ENCODE results near the gene PADI1. TPM values are rescaled to one million over a fixed set of nuclear protein-coding genes. Genes with fewer than 3 reads are reported as not detected.

The PADI1 gene
- polyA plus RNA-seq, 2 of the 4 experiments (the other 2 are of a cell fraction) = 1.4 to 2.0 TPM

- TF ChIP-seq FOXS1 (CRISPR knock-in tag; IDR thresholded peaks at IDR 0.05) (no peak), BCL3 (IDR thresholded peaks at IDR 0.05) (no peak), NR3C1 (IDR thresholded peaks at IDR 0.05) (no peak), GATA3 (IDR thresholded peaks at IDR 0.05; ENCODE audit: borderline replicate concordance) (no peak), HOXB5 (CRISPR knock-in tag; IDR thresholded peaks at IDR 0.05) (no peak), NPAS2 (CRISPR knock-in tag; IDR thresholded peaks at IDR 0.05; ENCODE audit: borderline replicate concordance) (no peak), SMC3 (IDR thresholded peaks at IDR 0.05) (no peak), EHF (CRISPR knock-in tag; IDR thresholded peaks at IDR 0.05) (no peak)
- peak overlapping the region; percentile 44 to 93; a peak in 5 of 6 replicates for H3K27ac ChIP-seq
- H3K9me3 ChIP-seq = no peaks in the 10 kb centered on the region
- peaks cover 32% of the 10 kb centered on the region for H3K4me1 ChIP-seq
- CTCF ChIA-PET = interaction anchor here (1.1 to 2.2 kb wide), 2 partner anchors 52 to 75 kb away, joined by 3 to 11 read pairs; no protein-coding TSS in a partner anchor
- ATAC-seq (no peak), FAIRE-seq (no peak), DNase-seq (ENCODE audit: low read depth in 1 of 2, low spot score in 1 of 2) (no peak)
- peak overlapping the region; percentile 24; the same call in 2 of the 3 replicates for H3K4me2 ChIP-seq
- POLR2A ChIA-PET = no interaction called here
- no peak overlapping the region for H3K4me3 ChIP-seq
- WGBS (ENCODE audit: missing lambda C conversion rate) = 94% methylated on average over 8 of the region's 8 CpGs
These were observed 4.7 kb upstream of the PADI1 start for GRCh38 chr1:17200246-17200645.

GRCh38 chr1:17200756-17201155, 4.2 kb upstream of the PADI1 start:
- 58% methylated on average over 5 of the region's 5 CpGs for WGBS (ENCODE audit: missing lambda C conversion rate)
- Histone ChIP-seq H3K4me2 (peak overlapping the region; percentile 24; the same call in 2 of the 3 replicates), H3K4me3 (no peak overlapping the region), H3K4me1 (peaks cover 32% of the 10 kb centered on the region), H3K27ac (peak overlapping the region; percentile 44 to 93; a peak in 5 of 6 replicates), H3K9me3 (no peaks in the 10 kb centered on the region)
- peak in 1 of 2 experiments; percentile 47; a peak in 3 of 6 replicates for ATAC-seq
- TF ChIP-seq E2F6 (IDR thresholded peaks at IDR 0.05; ENCODE audit: borderline replicate concordance, low read depth) = no peak
- TF ChIP-seq SREBF2 (IDR thresholded peaks at IDR 0.05) = no peak
- TF ChIP-seq ZC3H11A (IDR thresholded peaks at IDR 0.05) = no peak
- TF ChIP-seq HOXB13 (CRISPR knock-in tag; IDR thresholded peaks at IDR 0.05; ENCODE audit: low read depth) = no peak
- no peak for TF ChIP-seq CBX2 (IDR thresholded peaks at IDR 0.05; ENCODE audit: borderline replicate concordance, low read depth)
- TF ChIP-seq MAZ (IDR thresholded peaks at IDR 0.05; ENCODE audit: borderline replicate concordance, low read depth, low read length) = no peak
- no peak for TF ChIP-seq TFCP2L1 (CRISPR knock-in tag; IDR thresholded peaks at IDR 0.05)
- TF ChIP-seq EHMT2 (IDR thresholded peaks at IDR 0.05; ENCODE audit: low read depth) = no peak
- no peak for TF ChIP-seq CHD2 (IDR thresholded peaks at IDR 0.05; ENCODE audit: low read length, partially characterized antibody)
- TF ChIP-seq MAFK (IDR thresholded peaks at IDR 0.05; ENCODE audit: partially characterized antibody) = no peak
- TF ChIP-seq JUN (IDR thresholded peaks at IDR 0.05) = no peak
- no peak for TF ChIP-seq JUNB (IDR thresholded peaks at IDR 0.05)
- no peak for TF ChIP-seq POLR2AphosphoS2 (conservative IDR thresholded peaks at IDR 0.05; ENCODE audit: low read length)
- TF ChIP-seq HOXA7 (CRISPR knock-in tag; IDR thresholded peaks at IDR 0.05) = no peak
- TF ChIP-seq PBX3 (IDR thresholded peaks at IDR 0.05) = no peak
- no peak for TF ChIP-seq ESRRA (IDR thresholded peaks at IDR 0.05; ENCODE audit: borderline replicate concordance, low read length)
- no peak for TF ChIP-seq CHD4 (IDR thresholded peaks at IDR 0.05; ENCODE audit: borderline replicate concordance)
- TF ChIP-seq ATOH8 (CRISPR knock-in tag; IDR thresholded peaks at IDR 0.05; ENCODE audit: low read depth) = no peak
- no peak for TF ChIP-seq ELK1 (IDR thresholded peaks at IDR 0.05; ENCODE audit: low read depth, low read length)
- no peak for TF ChIP-seq ZSCAN20 (CRISPR knock-in tag; IDR thresholded peaks at IDR 0.05)
- POLR2A ChIA-PET = no interaction called here
- no peak for DNase-seq (ENCODE audit: low read depth in 1 of 2, low spot score in 1 of 2)
- CTCF ChIA-PET = interaction anchor here (1.1 to 2.2 kb wide), 2 partner anchors 53 to 75 kb away, joined by 3 to 11 read pairs; no protein-coding TSS in a partner anchor
- no peak for FAIRE-seq
